HG02763 (cell line): ENCODE data around the gene SCAND1.
A peak's percentile ranks its signal among the peaks of the same experiment; 100 is the strongest.
"Not testable (repeated sequence)": the region's sequence is repeated elsewhere in the genome, so short reads cannot be mapped to it uniquely, and the experiment has no call there.

Experiments used
- ATAC-seq: cut with Tn5 transposase; IDR thresholded peaks from one replicate; pipeline ENCODE4 v1.9.1; 2021; ENCODE audit warnings: mild to moderate bottlenecking, moderate library complexity; ENCODE audit not compliant: unreplicated experiment

SCAND1 gene

DNA sequence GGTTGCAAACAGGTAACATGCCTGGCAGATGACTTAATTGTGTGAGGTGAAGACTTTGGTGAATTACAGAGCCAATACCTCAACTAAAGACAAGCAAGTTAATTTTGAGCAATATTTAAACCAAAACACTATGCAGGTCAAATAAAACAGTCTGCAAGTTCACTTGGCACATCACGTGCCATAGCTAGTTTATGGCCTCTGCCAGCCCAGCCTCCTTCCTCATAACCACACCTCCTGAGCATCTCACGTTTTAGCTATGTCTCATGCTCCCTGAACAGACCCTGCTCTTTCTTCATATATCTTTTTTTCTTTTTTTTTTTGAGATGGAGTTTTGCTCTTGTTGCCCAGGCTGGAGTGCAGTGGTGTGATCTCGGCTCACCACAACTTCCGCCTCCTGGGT is 9.6 kb upstream of the SCAND1 start:
- no peak for ATAC-seq

DNA sequence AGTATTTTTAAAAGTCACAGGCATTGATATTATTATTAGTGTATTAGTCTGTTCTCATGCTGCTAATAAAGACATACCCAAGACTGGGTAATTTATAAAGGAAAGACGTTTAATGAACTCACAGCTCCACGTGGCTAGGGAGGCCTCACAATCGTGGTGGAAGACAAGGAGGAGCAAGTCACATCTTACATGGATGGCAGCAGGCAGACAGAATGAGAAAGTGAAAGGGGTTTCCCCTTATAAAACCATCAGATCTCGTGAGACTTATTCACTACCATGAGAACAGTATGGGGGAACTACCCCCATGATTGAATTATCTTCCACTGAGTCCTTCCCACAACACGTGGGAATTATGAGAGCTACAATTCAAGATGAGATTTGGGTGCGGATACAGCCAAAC is 5.0 kb upstream of the SCAND1 start:
- not testable (repeated sequence) for ATAC-seq

DNA sequence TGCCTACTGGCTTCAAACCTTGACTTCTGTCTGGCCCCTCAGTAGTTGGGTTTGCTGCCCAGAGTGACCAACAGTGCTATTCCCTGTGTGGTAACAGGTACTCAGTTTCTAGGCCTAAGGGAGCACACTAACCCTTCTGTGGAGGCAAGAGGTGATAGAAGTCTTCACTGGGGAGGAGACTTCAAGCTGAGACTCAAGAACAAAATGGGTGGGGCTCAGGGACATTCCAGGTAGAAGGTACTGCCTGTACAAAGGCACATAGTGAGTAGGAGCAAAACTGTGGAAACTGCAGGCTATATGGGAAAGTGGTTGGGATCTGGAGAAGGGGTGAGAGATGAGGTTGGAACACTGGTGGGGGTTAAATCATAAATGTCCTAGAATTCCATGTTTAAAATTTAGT is 2.3 kb upstream of the SCAND1 start:
- ATAC-seq: no peak

DNA sequence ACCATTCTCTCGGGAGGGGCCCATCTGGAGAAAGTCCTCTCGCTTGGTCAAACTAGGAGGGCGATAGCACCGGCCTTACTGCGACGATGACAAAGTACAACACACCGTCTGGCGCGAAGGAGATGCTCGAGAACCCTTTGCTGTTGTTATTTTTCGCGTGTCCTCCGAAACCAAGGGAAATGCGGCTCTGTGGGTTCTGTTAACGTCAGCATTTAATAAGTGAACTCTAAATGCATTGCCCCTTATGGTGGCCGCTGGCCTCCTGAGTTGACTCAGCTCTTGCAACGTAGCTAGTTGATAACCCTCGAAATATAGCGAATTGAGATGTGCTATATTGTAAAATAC is 577 bp upstream of the SCAND1 start:
- no peak for ATAC-seq

DNA sequence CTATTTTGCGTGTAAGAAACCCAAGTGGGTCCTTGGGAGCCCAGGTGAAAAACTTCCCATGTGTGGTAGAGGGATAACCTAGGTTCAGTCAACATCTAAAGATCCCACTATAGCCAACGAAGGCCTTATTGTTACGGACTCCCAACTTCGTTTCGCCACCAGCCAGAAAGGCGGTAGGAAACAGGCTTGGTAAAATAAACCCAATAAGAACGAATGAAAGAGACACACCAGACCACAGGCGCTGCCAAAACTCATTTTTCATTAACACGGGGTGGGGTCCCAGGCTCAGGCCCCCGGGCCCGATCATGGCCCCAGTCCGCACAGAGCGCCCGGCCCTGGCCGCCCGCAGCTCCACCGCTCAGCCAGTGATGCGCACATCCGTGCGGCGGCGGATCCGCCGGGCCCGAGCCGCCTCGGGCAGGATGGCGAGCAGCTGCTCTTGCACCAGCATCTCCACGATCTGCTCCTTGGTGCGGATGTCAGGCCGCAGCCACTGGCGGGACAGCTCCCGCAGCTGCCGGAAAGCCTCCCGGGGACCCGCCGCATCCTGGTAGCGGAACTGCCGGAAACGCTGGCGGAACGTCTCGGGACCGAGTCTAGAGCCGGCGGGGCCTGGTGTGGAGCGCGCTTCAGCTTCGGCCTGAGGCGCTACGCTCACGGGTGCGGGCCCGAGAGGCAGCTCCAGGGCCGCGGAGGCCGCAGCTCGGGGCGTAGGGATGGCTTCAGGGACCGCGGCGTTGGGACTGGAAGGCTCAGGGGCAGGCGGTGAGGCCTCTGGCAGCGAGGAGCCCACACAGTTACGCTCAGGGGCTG is 709 bp downstream of the SCAND1 start:
- ATAC-seq: peak; percentile 18

DNA sequence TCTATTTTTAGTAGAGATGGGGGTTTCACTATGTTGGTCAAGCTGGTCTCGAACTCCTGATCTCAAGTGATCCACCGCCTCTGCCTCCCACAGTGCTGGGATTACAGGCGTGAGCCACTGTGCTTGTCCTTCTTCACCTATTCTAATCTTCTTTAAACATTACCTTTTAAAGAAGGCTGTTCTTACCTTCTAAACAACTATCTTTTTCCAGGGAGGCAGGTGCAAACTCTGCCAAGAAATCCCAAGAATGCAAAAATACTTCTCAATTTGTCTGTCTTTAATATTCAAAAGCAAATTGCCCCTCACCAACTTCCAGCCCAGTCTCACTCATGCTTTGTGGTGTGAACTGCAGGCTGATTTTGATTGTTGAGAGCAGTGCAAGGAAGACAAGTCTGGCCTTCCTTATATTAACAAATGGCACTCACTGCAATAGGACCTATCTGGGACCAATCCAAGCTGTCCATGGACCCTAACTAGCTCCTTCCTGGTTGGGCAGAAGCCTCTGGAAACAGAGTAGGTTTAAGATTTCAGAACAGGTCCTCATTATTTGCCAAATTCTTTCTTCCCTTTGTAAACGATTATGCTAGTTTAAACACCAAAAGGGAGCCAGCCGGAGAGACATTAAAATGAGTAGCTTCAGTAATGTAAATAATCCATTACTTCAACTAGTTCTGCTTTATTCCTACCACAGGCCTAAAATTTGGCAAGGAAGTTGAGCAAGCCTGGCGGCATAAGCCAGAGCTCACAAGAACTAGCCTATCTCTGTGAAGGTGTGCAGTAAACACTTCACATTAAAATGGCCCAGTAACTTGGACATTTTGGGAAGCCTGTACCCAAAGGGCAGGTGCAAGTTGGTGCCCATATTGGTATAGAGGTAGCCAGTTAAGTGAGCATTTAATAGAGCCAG is 1.6 kb downstream of the SCAND1 start:
- ATAC-seq: no peak

DNA sequence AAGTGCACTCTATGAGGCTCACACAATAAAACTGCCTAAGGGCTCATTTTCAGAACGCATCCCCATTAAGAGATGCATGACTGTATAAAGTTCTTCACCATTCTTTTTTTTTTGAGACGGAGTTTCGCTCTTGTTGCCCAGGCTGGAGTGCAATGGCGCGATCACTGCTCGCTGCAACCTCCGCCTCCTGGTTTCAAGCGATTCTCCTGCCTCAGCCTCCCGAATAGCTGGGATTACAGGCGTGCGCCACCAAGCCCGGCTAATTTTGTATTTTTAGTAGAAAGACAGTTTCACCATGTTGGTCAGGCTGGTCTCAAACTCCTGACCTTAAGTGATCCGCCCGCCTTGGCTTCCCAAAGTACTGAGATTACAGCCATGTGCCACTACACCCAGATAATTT is 2.2 kb downstream of the SCAND1 start:
- not testable (repeated sequence) for ATAC-seq

DNA sequence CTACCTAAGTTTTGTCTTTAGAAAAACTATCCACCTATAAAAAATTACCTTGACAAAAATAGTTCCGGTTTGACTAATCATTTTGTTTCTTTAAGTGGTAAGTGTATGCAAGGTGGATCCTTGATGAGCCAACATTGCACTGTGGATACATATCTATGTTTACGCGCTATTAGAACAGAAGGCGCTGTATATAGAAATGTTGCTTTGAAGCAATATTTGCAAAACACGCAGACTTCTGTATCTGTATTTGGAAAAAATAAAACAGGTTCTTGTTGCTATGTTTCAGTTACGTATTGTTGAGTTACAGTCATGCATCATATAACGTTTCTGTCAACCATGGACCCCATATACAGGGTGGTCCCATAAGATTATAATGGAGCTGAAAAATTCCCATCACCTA is 4.2 kb downstream of the SCAND1 start:
- no peak for ATAC-seq

DNA sequence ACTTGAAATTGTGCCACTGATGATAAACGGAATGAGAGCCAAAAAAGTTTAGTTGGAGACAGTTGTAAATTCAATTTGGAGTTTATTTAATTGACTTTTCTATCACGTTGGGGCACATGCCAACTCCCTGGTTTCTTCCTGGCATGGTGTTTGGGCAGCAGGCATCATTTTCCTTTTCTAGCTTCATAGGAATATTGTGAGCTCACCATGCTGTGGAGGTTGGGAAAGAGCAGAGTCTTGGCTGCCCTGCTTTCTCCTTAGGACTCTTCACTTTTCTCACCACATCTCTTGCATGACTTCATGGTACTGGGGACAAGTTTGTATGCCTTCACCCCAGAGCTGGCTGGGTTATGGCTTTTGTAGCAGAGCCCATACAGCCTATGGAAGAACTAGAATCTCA is 6.4 kb downstream of the SCAND1 start:
- no peak for ATAC-seq

DNA sequence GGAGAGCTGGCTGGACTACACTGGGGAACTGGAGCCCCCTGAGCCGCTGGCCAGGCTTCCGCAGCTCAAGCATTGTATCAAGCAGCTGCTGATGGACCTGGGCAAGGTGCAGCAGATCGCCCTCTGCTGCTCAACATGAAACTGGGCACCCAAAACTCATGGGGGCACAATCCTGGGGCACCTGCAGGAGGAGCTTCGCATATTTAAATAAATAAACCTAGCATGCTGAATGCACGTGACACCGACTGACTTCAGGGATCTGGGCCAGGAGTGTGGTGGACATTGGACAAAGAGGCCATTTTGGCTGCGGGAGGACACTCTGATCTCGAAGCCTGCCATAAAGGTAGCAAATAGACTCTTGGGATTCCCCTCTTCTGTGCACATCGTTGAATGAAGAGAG is 6.8 kb downstream of the SCAND1 start:
- ATAC-seq: no peak

DNA sequence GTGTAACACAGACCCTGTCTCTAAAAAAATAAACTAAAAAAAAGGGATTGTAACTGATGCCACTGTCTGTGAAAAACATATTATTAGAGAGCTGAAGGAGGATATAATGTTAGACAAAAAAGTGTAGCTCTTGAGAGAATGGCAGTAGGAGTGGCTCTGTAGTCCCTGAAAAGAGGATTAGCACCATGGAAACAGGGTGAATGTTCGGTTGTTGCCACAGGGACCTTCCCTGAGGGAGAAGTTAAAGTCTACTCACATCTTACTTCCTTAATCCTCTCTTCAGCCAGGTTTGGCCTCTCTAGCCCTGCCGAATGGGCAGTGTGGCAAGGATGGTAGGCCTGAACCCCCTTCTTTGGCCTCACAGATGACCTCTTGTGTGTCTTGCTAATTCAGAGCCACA is 12.1 kb downstream of the SCAND1 start:
- no peak for ATAC-seq

DNA sequence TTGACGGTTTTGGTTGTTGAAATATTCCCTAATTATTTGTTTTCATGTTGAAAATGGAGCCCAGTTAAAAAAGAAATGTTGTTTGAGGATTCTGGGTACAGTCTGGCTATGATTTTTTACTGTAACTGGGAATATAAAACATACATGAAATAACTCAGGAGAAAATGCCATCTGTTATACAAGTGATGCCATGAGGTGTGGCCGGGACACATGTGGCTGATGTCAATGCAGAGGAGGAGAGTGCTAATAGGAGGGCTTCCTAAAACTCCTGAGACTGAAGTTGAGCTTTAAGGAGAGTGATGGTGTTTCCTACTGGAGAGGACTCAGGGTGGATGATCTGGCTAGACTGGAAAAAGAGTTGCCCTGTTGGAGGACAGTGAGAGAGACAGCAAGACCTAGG is 12.7 kb downstream of the SCAND1 start:
- no peak for ATAC-seq

DNA sequence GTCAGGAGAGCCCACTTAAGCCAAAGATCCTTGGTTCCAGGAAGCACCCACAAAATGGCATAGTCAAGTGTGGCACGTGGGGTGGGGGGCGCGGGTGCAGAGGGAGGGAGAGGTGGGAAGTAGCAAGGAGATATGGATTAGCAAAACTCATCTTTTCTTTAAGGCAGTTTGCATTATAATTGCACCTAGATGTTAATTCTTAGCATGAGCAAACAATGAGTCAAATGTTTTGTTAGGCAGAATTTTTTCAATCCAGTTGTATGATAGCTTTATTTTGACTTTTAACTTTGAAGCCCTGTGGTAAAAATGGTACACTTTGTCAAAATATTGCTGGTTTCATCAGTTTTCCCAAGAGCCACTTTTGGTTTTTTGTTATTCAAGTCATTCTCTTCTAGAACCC is 15.0 kb downstream of the SCAND1 start:
- no peak for ATAC-seq

DNA sequence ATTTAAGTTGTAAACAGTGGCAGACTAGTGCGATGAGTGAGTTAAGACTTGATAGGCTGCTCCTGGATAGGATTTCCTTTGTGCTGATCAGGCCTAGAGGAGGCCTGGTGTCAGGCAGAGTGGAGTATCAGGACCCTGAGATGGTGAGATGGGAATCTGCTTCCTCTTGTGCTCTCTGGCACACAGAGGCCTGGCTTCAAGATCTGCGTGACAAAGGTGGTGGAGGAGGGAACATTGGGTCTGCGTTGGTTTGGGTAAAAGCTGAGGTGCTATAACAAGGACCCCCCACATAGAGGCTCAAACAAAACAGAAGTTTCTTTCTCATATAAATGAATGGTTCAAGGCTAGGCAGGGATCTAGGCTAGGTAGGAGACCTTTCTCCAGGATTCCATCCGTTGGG is 20.3 kb downstream of the SCAND1 start:
- no peak for ATAC-seq

DNA sequence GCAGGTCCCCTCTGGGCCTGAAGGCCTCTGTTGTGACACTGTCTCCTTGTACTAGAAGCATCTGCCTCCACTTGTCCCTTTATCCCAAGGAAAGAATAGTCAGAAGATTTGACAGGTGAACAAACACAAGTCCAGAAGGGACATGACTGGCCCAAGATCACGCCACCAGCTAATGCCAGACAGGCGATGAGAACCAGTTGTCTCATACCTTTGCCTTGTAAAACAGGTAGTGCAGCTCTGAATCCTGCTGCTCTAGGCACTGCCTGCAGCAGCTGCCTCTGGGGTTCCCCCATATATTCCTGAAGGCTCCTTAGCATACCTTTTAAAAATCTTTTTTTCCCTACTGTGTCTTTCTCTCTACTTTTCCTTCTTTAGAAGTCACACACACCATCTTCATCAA is 25.0 kb downstream of the SCAND1 start:
- no peak for ATAC-seq

DNA sequence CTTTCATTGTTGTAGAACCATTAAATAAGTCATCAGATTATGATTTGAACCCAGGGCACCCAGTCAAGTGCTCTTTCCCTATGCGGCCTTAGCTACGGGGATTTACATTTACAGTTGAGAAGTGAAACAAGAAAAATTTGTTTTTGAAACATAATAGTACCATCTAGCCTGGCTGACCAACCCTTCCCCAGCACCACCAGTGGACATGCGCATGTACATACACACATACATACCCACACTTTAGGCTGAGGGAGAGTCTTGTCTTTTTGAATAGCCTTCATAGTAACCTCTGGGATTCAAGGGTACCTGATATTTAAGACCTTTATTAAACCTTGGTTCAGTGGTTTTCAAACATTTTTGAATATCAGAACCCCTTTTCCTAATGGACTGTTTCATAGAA is 33.8 kb downstream of the SCAND1 start:
- ATAC-seq: no peak

DNA sequence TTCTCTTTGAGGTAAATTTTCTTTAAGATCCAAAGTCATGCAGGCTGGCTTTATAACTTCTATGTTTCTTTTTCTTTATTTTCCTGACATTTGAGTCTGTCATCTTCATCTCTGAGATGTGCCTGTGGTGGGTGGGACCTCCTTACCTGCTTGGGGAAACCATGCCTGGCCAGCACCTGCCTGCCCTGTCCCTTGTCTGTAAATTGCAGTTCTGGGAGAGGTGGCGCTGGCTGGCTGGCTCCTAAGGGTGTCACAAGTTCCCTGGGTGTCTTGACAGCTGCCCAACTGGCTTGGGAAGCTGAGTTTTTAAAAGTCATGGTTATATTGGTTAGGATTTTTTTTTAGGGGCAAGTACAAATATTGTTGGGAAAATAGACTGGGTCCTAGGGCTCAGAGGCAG is 36.3 kb downstream of the SCAND1 start:
- ATAC-seq: no peak

DNA sequence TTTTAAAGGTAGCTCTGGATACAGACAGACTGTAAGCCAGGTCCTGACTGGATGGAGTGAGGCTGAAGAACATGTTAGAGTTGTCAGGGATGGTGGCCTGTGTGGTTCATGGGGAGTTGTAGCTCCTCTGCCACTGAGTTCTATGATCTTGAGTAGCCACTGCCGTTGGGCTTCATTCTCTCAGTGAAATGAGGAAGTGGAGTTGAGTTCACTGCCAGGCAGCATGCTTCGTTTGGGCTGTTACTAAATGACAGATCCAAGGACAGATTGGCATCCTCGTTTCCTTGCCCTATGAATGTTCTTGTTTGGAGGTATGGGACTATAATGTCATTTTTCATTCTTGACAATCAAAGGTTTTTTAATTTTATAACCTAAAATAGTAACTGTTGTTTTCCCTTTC is 37.2 kb downstream of the SCAND1 start:
- no peak for ATAC-seq

DNA sequence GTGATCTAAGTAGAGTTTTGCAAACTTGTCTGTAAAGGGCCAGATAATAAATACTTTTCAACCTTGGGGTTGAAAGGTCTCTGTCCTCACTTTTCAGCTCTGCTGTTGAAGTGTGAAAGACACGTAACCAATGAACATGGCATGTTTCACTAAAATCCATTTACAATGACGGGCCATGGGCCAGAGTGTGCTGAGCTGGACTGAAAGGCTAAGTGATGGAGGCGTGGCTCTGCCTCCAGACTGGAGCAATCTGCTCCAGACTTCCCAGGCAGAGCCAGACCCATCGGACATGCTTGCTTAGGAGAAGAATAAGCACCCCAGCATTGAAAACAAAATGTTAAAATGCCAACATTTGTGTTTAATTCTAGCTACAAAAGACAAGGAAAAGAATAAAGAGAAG is 41.4 kb downstream of the SCAND1 start:
- ATAC-seq: no peak

DNA sequence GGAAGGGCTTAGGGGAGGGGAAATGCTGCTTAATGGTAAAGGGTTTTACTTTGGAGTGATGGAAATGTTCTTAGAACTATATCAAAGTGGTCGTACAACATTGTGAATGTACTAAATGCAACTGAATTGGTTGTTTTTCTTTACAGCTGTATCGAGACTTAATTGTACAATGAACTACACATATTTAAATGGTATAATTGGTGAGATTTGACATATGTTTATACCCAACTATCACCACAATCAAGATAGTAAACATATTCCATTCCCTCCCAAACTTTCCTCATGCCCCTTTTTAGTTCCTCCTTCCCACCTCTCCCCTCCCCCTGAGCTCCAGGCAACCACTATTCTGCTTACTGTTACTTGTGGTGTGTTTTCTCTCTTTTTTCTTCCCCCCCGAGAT is 44.0 kb downstream of the SCAND1 start:
- no peak for ATAC-seq

DNA sequence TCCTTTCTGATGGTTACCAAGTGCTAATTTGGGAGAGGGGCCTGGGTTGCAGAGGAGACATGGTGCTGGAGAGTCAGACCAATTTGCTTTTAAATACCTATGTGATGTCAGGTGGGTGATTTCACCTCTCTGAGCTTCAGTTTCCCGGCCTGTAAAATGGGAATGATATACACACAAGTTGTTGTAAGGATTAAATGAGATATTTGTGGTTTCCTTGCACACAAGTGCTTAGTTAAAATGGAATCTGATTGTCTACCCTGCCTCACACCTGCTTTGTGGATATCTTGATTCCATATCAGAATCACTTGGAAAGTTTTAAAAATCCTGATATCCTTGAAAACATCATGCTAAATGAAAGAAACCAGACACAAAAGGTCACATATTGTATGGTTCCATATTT is 44.5 kb downstream of the SCAND1 start:
- ATAC-seq: no peak

DNA sequence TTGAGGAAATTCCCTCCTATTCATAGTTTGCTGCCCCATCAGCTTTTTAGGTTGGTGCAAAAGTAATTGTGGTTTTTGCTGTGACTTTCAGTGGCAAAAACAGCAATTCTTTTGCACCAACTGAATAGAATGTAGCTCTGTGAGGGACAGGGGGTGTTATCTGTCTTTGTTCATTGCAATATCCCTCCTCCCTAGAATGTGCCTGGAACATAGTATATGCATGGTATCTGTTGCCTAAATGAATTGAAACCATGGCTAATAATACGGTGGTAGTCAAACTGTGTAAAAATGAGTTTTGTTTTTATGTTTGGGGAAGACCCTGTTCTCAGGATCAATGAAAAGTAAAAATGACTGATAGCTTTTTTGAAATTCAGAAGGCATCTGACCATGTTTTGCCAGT is 45.1 kb downstream of the SCAND1 start:
- no peak for ATAC-seq
